Measurements from ENCODE around the gene ZNF813.
A peak's percentile ranks its signal among the peaks of the same experiment; 100 is the strongest.
"Not testable (repeated sequence)": the region's sequence is repeated elsewhere in the genome, so short reads cannot be mapped to it uniquely, and the experiment has no call there.

Gene ZNF813

GRCh38 chr19:53423680-53424079, 43.9 kb upstream of the ZNF813 start:
- WGBS (ENCODE audit: extremely low coverage, insufficient coverage, insufficient read length) = no CpG with 5 or more reads among the region's 8 CpGs
- H3K27me3 ChIP-seq (ENCODE audit: insufficient read depth, low read length); H2AFZ ChIP-seq (ENCODE audit: insufficient read depth, low read length, poor library complexity): not testable (repeated sequence)

GRCh38 chr19:53424968-53425597, 42.5 kb upstream of the ZNF813 start:
- Histone ChIP-seq H3K79me2 (ENCODE audit: control insufficient read depth, insufficient read depth, low read length, poor library complexity) (no peaks in the 10 kb centered on the region), H3K4me1 (ENCODE audit: control insufficient read depth in 1 of 2, insufficient read depth in 2 of 2, low read length in 2 of 2) (peaks cover 3 to 8% of the 10 kb centered on the region in 2 experiments), H2AK5ac (ENCODE audit: low read length) (no peak overlapping the region), H2BK120ac (ENCODE audit: insufficient read depth, low read length, poor library complexity) (no peak overlapping the region), H3K4me3 (ENCODE audit: low read depth, low read length) (no peak overlapping the region), H4K12ac (ENCODE audit: low read depth, low read length) (no peak overlapping the region), H2AFZ (ENCODE audit: insufficient read depth, low read length, poor library complexity) (no peak overlapping the region), H3K79me1 (ENCODE audit: low read length) (no peaks in the 10 kb centered on the region), H3K4ac (ENCODE audit: low read depth, low read length) (no peak overlapping the region), H3K14ac (ENCODE audit: low read length) (no peak overlapping the region), H2BK12ac (ENCODE audit: low read length) (no peak overlapping the region), H2BK5ac (ENCODE audit: low read depth, low read length, poor library complexity) (no peak overlapping the region), H4K91ac (ENCODE audit: low read depth, low read length) (no peak overlapping the region), H3K27me3 (ENCODE audit: insufficient read depth, low read length) (no peaks in the 10 kb centered on the region), H3K9me3 (ENCODE audit: insufficient read depth, low read depth, low read length) (no peaks in the 10 kb centered on the region), H3K4me2 (ENCODE audit: low read length) (no peak overlapping the region), H3K23ac (ENCODE audit: low read length) (no peak overlapping the region), H3K27ac (ENCODE audit: low read depth, low read length) (no peak overlapping the region), H3K18ac (ENCODE audit: low read length) (no peak overlapping the region), H3K36me3 (ENCODE audit: control insufficient read depth in 1 of 2, insufficient read depth in 2 of 2, low read length in 2 of 2) (peaks cover 4% of the 10 kb centered on the region in 2 experiments), H4K8ac (ENCODE audit: low read depth, low read length) (no peak overlapping the region), H3K9ac (ENCODE audit: low read length) (no peak overlapping the region)
- peak; percentile 73 to 86 for DNase-seq
- no CpG with 5 or more reads among the region's 9 CpGs for WGBS (ENCODE audit: extremely low coverage, insufficient coverage, insufficient read length)

More at GRCh38 chr19:53423680-53424079, 43.9 kb upstream of the ZNF813 start:
- not testable (repeated sequence) for H4K12ac ChIP-seq (ENCODE audit: low read depth, low read length); H2AK5ac ChIP-seq (ENCODE audit: low read length); H4K91ac ChIP-seq (ENCODE audit: low read depth, low read length); H3K9ac ChIP-seq (ENCODE audit: low read length); H3K9me3 ChIP-seq (ENCODE audit: insufficient read depth, low read depth, low read length); H4K8ac ChIP-seq (ENCODE audit: low read depth, low read length); H2BK12ac ChIP-seq (ENCODE audit: low read length); H3K4me1 ChIP-seq (ENCODE audit: control insufficient read depth in 1 of 2, insufficient read depth in 2 of 2, low read length in 2 of 2); H3K18ac ChIP-seq (ENCODE audit: low read length); H3K23ac ChIP-seq (ENCODE audit: low read length); H2BK5ac ChIP-seq (ENCODE audit: low read depth, low read length, poor library complexity); H3K79me1 ChIP-seq (ENCODE audit: low read length); H3K27ac ChIP-seq (ENCODE audit: low read depth, low read length); H3K79me2 ChIP-seq (ENCODE audit: control insufficient read depth, insufficient read depth, low read length, poor library complexity); H2BK120ac ChIP-seq (ENCODE audit: insufficient read depth, low read length, poor library complexity); H3K36me3 ChIP-seq (ENCODE audit: control insufficient read depth in 1 of 2, insufficient read depth in 2 of 2, low read length in 2 of 2); H3K14ac ChIP-seq (ENCODE audit: low read length); H3K4ac ChIP-seq (ENCODE audit: low read depth, low read length); H3K4me2 ChIP-seq (ENCODE audit: low read length); H3K4me3 ChIP-seq (ENCODE audit: low read depth, low read length)
- DNase-seq = peak in 1 of 2 donors; percentile 27

DNA sequence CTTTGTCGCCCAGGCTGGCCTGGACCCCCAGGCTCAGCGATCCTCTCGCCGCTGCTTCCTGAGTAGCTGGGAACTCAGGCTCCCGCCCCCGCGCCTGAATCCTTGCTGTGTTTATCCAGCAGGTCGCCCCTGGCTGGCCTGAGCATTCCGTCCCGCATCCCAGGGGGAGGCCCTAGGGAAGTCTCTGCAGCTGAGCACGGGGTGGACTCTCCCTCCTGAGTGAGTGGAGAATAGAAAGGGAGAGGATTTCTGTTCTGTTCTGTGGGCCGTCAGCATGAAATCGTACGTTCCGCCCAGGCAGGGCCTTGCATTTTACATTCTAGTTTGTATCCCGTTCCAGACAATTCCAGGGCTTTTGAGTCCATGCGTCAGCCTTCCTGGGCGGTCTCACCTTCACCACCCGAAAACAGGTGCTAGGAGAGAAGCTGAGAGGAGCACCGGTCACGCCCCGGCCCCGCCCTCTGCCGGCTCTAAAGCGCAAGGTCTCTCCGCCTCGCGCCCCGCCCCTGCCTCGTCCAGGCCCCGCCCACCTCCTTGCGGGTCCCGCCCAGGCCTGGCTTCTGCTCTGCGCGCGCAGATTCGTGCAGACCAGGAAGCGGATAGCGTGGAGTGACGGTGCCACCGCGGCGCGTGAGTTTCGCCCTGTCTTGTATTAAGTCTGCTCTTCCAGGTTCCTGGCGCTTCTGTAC, 36.0 kb upstream of the ZNF813 start, which contains the start of gene ZNF761:
TSS of gene ZNF761 (plus strand) at position 586 of the 689 bp plus-strand sequence. CDS start 15,285 bp downstream, outside the sequence.
- peak within 1 kb of the TSS; percentile 80 for H4K8ac ChIP-seq (ENCODE audit: low read depth, low read length)
- no CpG with 5 or more reads among the region's 46 CpGs for WGBS (ENCODE audit: extremely low coverage, insufficient coverage, insufficient read length)
- H2AK5ac ChIP-seq (ENCODE audit: low read length) = peak within 1 kb of the TSS; percentile 87
- no peaks in the 10 kb centered on the region for H3K9me3 ChIP-seq (ENCODE audit: insufficient read depth, low read depth, low read length)
- peak within 1 kb of the TSS; percentile 74 for H3K4me3 ChIP-seq (ENCODE audit: low read depth, low read length)
- H3K18ac ChIP-seq (ENCODE audit: low read length) = peak within 1 kb of the TSS; percentile 80
- H3K79me2 ChIP-seq (ENCODE audit: control insufficient read depth, insufficient read depth, low read length, poor library complexity) = peaks cover 3% of the 10 kb centered on the region
- H3K27me3 ChIP-seq (ENCODE audit: insufficient read depth, low read length) = no peaks in the 10 kb centered on the region
- H3K4me2 ChIP-seq (ENCODE audit: low read length) = peak within 1 kb of the TSS; percentile 86
- H4K12ac ChIP-seq (ENCODE audit: low read depth, low read length) = peak within 1 kb of the TSS; percentile 12
- H3K4me1 ChIP-seq (ENCODE audit: control insufficient read depth in 1 of 2, insufficient read depth in 2 of 2, low read length in 2 of 2) = peaks cover 1 to 2% of the 10 kb centered on the region in 2 experiments
- peak within 1 kb of the TSS; percentile 32 for H4K91ac ChIP-seq (ENCODE audit: low read depth, low read length)
- peak within 1 kb of the TSS; percentile 91 for H3K4ac ChIP-seq (ENCODE audit: low read depth, low read length)
- peak within 1 kb of the TSS; percentile 34 for H3K9ac ChIP-seq (ENCODE audit: low read length)
- peak within 1 kb of the TSS; percentile 14 for H3K27ac ChIP-seq (ENCODE audit: low read depth, low read length)
- H3K79me1 ChIP-seq (ENCODE audit: low read length) = peaks cover 6% of the 10 kb centered on the region
- no peak within 1 kb of the TSS for H2BK120ac ChIP-seq (ENCODE audit: insufficient read depth, low read length, poor library complexity)
- no peak within 1 kb of the TSS for H3K23ac ChIP-seq (ENCODE audit: low read length)
- no peak within 1 kb of the TSS for H2BK12ac ChIP-seq (ENCODE audit: low read length)
- peak within 1 kb of the TSS; percentile 42 for H2BK5ac ChIP-seq (ENCODE audit: low read depth, low read length, poor library complexity)
- peak; percentile 98 for DNase-seq
- peaks cover 7 to 14% of the 10 kb centered on the region in 2 experiments for H3K36me3 ChIP-seq (ENCODE audit: control insufficient read depth in 1 of 2, insufficient read depth in 2 of 2, low read length in 2 of 2)
- H2AFZ ChIP-seq (ENCODE audit: insufficient read depth, low read length, poor library complexity) = peak within 1 kb of the TSS; percentile 50
- H3K14ac ChIP-seq (ENCODE audit: low read length) = peak within 1 kb of the TSS; percentile 77

GRCh38 chr19:53432088-53432661, 35.4 kb upstream of the ZNF813 start:
- DNase-seq = peak in 1 of 2 donors; percentile 38
- H4K12ac ChIP-seq (ENCODE audit: low read depth, low read length) = peak overlapping the region; percentile 12
- peaks cover 11 to 16% of the 10 kb centered on the region in 2 experiments for H3K36me3 ChIP-seq (ENCODE audit: control insufficient read depth in 1 of 2, insufficient read depth in 2 of 2, low read length in 2 of 2)
- H2BK5ac ChIP-seq (ENCODE audit: low read depth, low read length, poor library complexity) = peak overlapping the region; percentile 42
- H2AK5ac ChIP-seq (ENCODE audit: low read length) = peak overlapping the region; percentile 87
- H4K8ac ChIP-seq (ENCODE audit: low read depth, low read length) = peak overlapping the region; percentile 80
- peak overlapping the region; percentile 32 for H4K91ac ChIP-seq (ENCODE audit: low read depth, low read length)
- H2AFZ ChIP-seq (ENCODE audit: insufficient read depth, low read length, poor library complexity) = no peak overlapping the region
- no peak overlapping the region for H2BK120ac ChIP-seq (ENCODE audit: insufficient read depth, low read length, poor library complexity)
- peak overlapping the region; percentile 70 for H3K4me2 ChIP-seq (ENCODE audit: low read length)
- peak overlapping the region; percentile 74 for H3K4me3 ChIP-seq (ENCODE audit: low read depth, low read length)
- H3K79me1 ChIP-seq (ENCODE audit: low read length) = peaks cover 6% of the 10 kb centered on the region
- no peak overlapping the region for H3K23ac ChIP-seq (ENCODE audit: low read length)
- no peak overlapping the region for H3K27ac ChIP-seq (ENCODE audit: low read depth, low read length)
- H3K4ac ChIP-seq (ENCODE audit: low read depth, low read length) = peak overlapping the region; percentile 91
- peak overlapping the region; percentile 77 for H3K14ac ChIP-seq (ENCODE audit: low read length)
- peaks cover 1 to 2% of the 10 kb centered on the region in 2 experiments for H3K4me1 ChIP-seq (ENCODE audit: control insufficient read depth in 1 of 2, insufficient read depth in 2 of 2, low read length in 2 of 2)
- H3K18ac ChIP-seq (ENCODE audit: low read length) = peak overlapping the region; percentile 80
- H2BK12ac ChIP-seq (ENCODE audit: low read length) = no peak overlapping the region
- peaks cover 5% of the 10 kb centered on the region for H3K79me2 ChIP-seq (ENCODE audit: control insufficient read depth, insufficient read depth, low read length, poor library complexity)
- no peaks in the 10 kb centered on the region for H3K9me3 ChIP-seq (ENCODE audit: insufficient read depth, low read depth, low read length)
- no CpG with 5 or more reads among the region's 30 CpGs for WGBS (ENCODE audit: extremely low coverage, insufficient coverage, insufficient read length)
- peak overlapping the region; percentile 34 for H3K9ac ChIP-seq (ENCODE audit: low read length)
- no peaks in the 10 kb centered on the region for H3K27me3 ChIP-seq (ENCODE audit: insufficient read depth, low read length)
